Erythroblast (primary cell): ENCODE measurements around the gene RNF220.

Experiments
- GATA1 ChIP-seq: IDR thresholded peaks from 2 replicates; pipeline ENCODE4 v1.6.1; 2011; ENCODE audit warnings: low read depth, mild to moderate bottlenecking, control low read depth, low read length, moderate library complexity
- POLR2A ChIP-seq: IDR thresholded peaks from 2 replicates; pipeline ENCODE4 v1.6.1; 2011; ENCODE audit warnings: mild to moderate bottlenecking, low read length

- TF ChIP-seq POLR2A (no peak), GATA1 (no peak)
Measured at GRCh38 chr1:44413740-44414139, 8.7 kb downstream of the RNF220 start.
